SK-N-MC (cell line): Measurements from ENCODE around the gene SLAIN2.

Experiments
- EZH2 ChIP-seq: fragments of 200-600 bp; sonication (generic); IDR thresholded peaks from one replicate; pipeline ENCODE4 v1.6.1; 2017; ENCODE audit warnings: antibody characterized with exemption
- POLR2AphosphoS5 ChIP-seq: IDR thresholded peaks from 2 replicates; pipeline ENCODE4 v1.6.1; 2012; ENCODE audit warnings: mild to moderate bottlenecking, low read depth, low read length, borderline replicate concordance

DNA sequence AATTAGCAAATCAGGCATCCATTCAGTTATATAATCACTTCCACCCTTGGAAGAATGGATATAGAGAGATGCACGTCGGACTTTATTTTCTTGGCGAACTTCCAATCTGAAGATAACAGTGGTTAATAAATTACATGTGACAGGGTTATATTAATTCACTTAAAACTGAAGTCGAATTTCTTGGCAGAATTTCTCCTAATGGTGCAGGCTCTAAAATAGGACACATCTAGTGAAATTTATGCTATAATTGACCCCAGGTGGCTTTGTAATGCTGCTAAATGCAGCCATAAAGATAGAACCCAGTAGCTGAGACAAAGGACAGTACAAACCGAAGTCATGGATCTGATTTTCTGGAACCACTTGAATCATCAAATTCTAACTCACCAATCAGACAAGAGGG lies 121.0 kb downstream of the SLAIN2 start:
- TF ChIP-seq EZH2 (no peak), POLR2AphosphoS5 (no peak)
